Natural killer cell (primary cell): ENCODE data around the gene NOSTRIN. TPM values are rescaled to one million over a fixed set of nuclear protein-coding genes. Genes with fewer than 3 reads are reported as not detected.
"Not testable (repeated sequence)": the region's sequence is repeated elsewhere in the genome, so short reads cannot be mapped to it uniquely, and the experiment has no call there.

Experiments
- ATAC-seq, 3 donors: fragments of 150-1000 bp in 2 of 3; fragments of 200-7000 bp in 1 of 3; cut with Tn5 transposase; 1 replicate in 1 of 3; 2 replicates in 2 of 3; pipeline ENCODE4 v1.10.0; 2021; ENCODE audit warnings: mild to moderate bottlenecking in 2 of 3, moderate library complexity in 2 of 3
- DNase-seq, 2 donors: peaks; one replicate each; pipeline versions ENCODE4 v3.0.0 to v3.0.0-alpha.2; 2013 to 2021; ENCODE audit warnings: mixed read lengths in 1 of 2
- H3K27ac ChIP-seq: one replicate; pipeline ENCODE4 v1.5.1; 2013; ENCODE audit warnings: mild to moderate bottlenecking, low read length
- H3K27me3 ChIP-seq: one replicate; pipeline ENCODE4 v1.6.1; 2013; ENCODE audit warnings: low read length; ENCODE audit not compliant: control insufficient read depth, insufficient read depth
- H3K36me3 ChIP-seq: one replicate; pipeline ENCODE4 v1.6.1; 2013; ENCODE audit warnings: low read length; ENCODE audit not compliant: control insufficient read depth, insufficient read depth
- H3K4me1 ChIP-seq: one replicate; pipeline ENCODE4 v1.6.1; 2013; ENCODE audit warnings: low read length; ENCODE audit not compliant: control insufficient read depth, insufficient read depth
- H3K4me3 ChIP-seq: one replicate; pipeline ENCODE4 v1.5.1; 2013; ENCODE audit warnings: low read length
- H3K9me3 ChIP-seq: one replicate; pipeline ENCODE4 v1.6.1; 2013; ENCODE audit warnings: low read length; ENCODE audit not compliant: control insufficient read depth, insufficient read depth
- H3K27ac Mint-ChIP-seq, 2 donors: one replicate each; pipeline ENCODE4 v1.8.0; 2022; ENCODE audit warnings: mild to moderate bottlenecking in 2 of 2, mixed read lengths in 2 of 2, moderate library complexity in 1 of 2
- H3K27me3 Mint-ChIP-seq, 2 donors: one replicate each; pipeline ENCODE4 v1.8.0; 2022; ENCODE audit warnings: low read depth in 2 of 2, mixed read lengths in 2 of 2
- H3K36me3 Mint-ChIP-seq: one replicate; pipeline ENCODE4 v1.8.0; 2022; ENCODE audit warnings: mixed read lengths
- H3K4me1 Mint-ChIP-seq, 2 donors: one replicate each; pipeline ENCODE4 v1.8.0; 2022; ENCODE audit warnings: mixed read lengths in 2 of 2
- H3K4me3 Mint-ChIP-seq: one replicate; pipeline ENCODE4 v1.8.0; 2022; ENCODE audit warnings: mild to moderate bottlenecking, moderate library complexity, mixed read lengths
- H3K9me3 Mint-ChIP-seq, 2 donors: one replicate each; pipeline ENCODE4 v1.8.0; 2022; ENCODE audit warnings: mixed read lengths in 2 of 2
- WGBS: methylation state at CpG from one replicate; pipeline ENCODE4 v1.1.7; 2013; ENCODE audit warnings: missing lambda C conversion rate; ENCODE audit not compliant: insufficient coverage; 5-methylcytosine and 5-hydroxymethylcytosine counted together
- intact Hi-C: fragments of 100-400 bp; cut with micrococcal nuclease; formaldehyde crosslinking; loops from one replicate; pipeline ENCODE4 v1.14.2; 2022
- total RNA-seq, 4 donors: library from RNA; stranded (reverse); fragments of 120-200 nt in 1 of 4; gene quantifications; one replicate each; pipeline versions ENCODE4 v1.2.3 to v1.2.4, GENCODE V29; 2013 to 2022
- TF ChIP-seq, protein P1 (sequence below): fragments of 200-600 bp; IDR thresholded peaks from one replicate; pipeline ENCODE4 v1.8.0; 2022; ENCODE audit warnings: antibody characterized with exemption

The NOSTRIN gene
- total RNA-seq, 3 donors from 2014 or later (not counting 1 experiment from before 2014, with no cell fraction given): 0.18 TPM; not detected in 2

DNA sequence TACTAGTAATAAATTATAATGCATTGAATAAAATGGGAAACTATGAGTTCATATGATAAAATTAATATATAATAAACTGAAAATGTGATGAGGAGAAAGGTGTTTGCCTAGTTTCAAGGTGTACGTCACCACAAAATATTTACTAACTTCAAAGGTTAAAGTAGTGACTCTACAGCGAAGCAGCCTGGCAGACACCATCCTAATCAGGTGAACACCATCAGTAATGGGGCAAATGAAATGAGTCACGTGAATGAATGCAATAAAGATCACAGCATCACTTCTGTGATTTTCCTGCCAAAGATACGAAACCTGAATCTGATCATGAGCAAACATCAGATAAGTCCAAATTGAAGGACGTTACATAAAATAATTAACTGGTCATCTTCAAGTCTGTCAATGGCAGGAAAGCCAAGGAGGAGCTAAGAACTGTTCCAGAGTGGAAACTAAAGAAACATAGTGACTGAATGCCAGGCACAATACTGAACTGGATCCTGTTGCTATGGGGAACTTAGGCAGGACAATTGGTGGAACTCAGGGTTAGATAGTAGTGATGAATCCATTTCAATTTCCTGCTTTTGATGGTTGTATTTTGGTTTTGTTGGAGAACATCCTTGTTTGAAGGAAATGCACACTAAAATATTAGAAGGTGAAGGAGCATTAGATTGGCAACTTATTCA lies 12.1 kb upstream of the NOSTRIN start:
- H3K36me3 ChIP-seq: no peaks in the 10 kb centered on the region
- Mint-ChIP-seq H3K27ac (no peak overlapping the region), H3K4me1 (no peaks in the 10 kb centered on the region), H3K27me3 (peaks cover 0 to 12% of the 10 kb centered on the region in 2 donors), H3K36me3 (no peaks in the 10 kb centered on the region), H3K9me3 (no peaks in the 10 kb centered on the region), H3K4me3 (no peak overlapping the region)
- no peak overlapping the region for H3K4me3 ChIP-seq
- H3K27ac ChIP-seq: no peak overlapping the region
- TF ChIP-seq, protein P1, sequence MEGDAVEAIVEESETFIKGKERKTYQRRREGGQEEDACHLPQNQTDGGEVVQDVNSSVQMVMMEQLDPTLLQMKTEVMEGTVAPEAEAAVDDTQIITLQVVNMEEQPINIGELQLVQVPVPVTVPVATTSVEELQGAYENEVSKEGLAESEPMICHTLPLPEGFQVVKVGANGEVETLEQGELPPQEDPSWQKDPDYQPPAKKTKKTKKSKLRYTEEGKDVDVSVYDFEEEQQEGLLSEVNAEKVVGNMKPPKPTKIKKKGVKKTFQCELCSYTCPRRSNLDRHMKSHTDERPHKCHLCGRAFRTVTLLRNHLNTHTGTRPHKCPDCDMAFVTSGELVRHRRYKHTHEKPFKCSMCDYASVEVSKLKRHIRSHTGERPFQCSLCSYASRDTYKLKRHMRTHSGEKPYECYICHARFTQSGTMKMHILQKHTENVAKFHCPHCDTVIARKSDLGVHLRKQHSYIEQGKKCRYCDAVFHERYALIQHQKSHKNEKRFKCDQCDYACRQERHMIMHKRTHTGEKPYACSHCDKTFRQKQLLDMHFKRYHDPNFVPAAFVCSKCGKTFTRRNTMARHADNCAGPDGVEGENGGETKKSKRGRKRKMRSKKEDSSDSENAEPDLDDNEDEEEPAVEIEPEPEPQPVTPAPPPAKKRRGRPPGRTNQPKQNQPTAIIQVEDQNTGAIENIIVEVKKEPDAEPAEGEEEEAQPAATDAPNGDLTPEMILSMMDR: no peak
- no peak for DNase-seq
- no peaks in the 10 kb centered on the region for H3K9me3 ChIP-seq
- no peaks in the 10 kb centered on the region for H3K27me3 ChIP-seq
- ATAC-seq: no peak
- no peaks in the 10 kb centered on the region for H3K4me1 ChIP-seq
- 95% methylated on average over 5 of the region's 5 CpGs for WGBS
- intact Hi-C loops: no loop called here

DNA sequence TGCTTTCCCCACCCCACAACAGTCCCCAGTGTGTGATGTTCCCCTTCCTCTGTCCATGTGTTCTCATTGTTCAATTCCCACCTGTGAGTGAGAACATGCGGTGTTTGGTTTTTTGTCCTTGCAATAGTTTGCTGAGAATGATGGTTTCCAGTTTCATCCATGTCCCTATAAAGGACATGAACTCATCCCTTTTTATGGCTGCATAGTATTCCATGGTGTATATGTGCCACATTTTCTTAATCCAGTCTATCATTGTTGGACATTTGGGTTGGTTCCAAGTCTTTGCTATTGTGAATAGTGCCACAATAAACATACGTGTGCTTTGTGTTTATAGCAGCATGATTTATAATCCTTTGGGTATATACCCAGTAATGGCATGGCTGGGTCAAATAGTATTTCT lies 11.3 kb upstream of the NOSTRIN start:
- DNase-seq, H3K9me3 ChIP-seq, ATAC-seq, H3K36me3 ChIP-seq, H3K4me3 Mint-ChIP-seq, H3K27ac Mint-ChIP-seq, H3K4me3 ChIP-seq, H3K36me3 Mint-ChIP-seq, intact Hi-C loops, H3K27me3 ChIP-seq, H3K4me1 Mint-ChIP-seq, H3K4me1 ChIP-seq, H3K9me3 Mint-ChIP-seq, H3K27ac ChIP-seq: not testable (repeated sequence)
- peaks cover 0 to 12% of the 10 kb centered on the region in 2 donors for H3K27me3 Mint-ChIP-seq
- WGBS: 100% methylated on average over 1 of the region's 2 CpGs

DNA sequence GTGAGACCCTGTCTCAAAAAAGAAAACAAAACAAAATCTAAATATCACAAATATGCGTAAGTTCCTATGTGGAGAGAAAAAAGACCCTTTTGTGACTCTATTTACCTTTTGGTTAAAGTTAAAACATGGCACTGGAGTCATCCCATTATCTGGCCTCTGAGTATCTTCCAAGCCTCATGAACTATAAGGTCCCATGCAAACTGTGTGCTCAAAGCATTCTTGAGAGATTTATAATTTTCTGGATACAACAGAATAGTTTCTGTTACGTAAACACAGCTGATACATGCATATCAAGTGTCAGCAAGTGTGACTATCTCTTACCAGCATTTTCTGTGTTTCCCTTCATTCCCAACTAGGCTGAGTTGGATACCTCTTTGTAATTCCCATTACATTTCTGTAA lies 8.8 kb upstream of the NOSTRIN start:
- Mint-ChIP-seq H3K27me3 (no peaks in the 10 kb centered on the region), H3K9me3 (no peaks in the 10 kb centered on the region), H3K36me3 (no peaks in the 10 kb centered on the region), H3K27ac (no peak overlapping the region), H3K4me1 (no peaks in the 10 kb centered on the region), H3K4me3 (no peak overlapping the region)
- TF ChIP-seq, protein P1: no peak
- intact Hi-C loops: no loop called here
- 50% methylated on average over 2 of the region's 2 CpGs for WGBS
- Histone ChIP-seq H3K9me3 (no peaks in the 10 kb centered on the region), H3K36me3 (no peaks in the 10 kb centered on the region), H3K27me3 (no peaks in the 10 kb centered on the region), H3K27ac (no peak overlapping the region), H3K4me1 (no peaks in the 10 kb centered on the region), H3K4me3 (no peak overlapping the region)
- no peak for DNase-seq
- no peak for ATAC-seq

DNA sequence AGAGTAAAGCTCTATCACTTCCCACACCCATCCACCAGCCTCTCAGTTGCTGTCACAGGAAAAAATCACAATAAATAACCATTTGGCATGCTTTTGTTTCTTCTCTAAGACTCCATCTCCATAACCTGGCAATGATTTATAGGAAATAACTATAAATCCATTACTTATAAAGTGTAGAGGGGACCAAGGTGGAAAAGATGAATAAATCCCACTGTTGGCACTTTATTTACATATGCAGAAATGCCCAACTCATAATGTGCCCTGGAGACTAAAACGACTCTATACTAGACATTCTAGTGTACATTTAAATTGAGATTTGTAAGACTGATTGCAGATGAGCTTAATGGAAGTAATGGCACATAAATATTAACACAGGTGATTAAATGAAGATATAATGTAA lies 7.5 kb upstream of the NOSTRIN start:
- Mint-ChIP-seq H3K27ac (no peak overlapping the region), H3K36me3 (no peaks in the 10 kb centered on the region), H3K4me3 (no peak overlapping the region), H3K27me3 (no peaks in the 10 kb centered on the region), H3K4me1 (no peaks in the 10 kb centered on the region), H3K9me3 (no peaks in the 10 kb centered on the region)
- ATAC-seq (no peak), DNase-seq (no peak)
- Histone ChIP-seq H3K9me3 (no peaks in the 10 kb centered on the region), H3K36me3 (no peaks in the 10 kb centered on the region), H3K27ac (no peak overlapping the region), H3K27me3 (no peaks in the 10 kb centered on the region), H3K4me3 (no peak overlapping the region), H3K4me1 (no peaks in the 10 kb centered on the region)
- intact Hi-C loops: no loop called here
- no CpG with 5 or more reads among the region's 1 CpG for WGBS
- TF ChIP-seq, protein P1: no peak
